H1 (cell line): Measurements from ENCODE around the gene FAM50A. TPM values are rescaled to one million over a fixed set of nuclear protein-coding genes. Genes with fewer than 3 reads are reported as not detected.
A peak's percentile ranks its signal among the peaks of the same experiment; 100 is the strongest.

Source experiments
- CTCF ChIA-PET: fragments of 300-600 bp; sonication (Branson Sonifier 250); formaldehyde crosslinking; loops from one replicate; lab custom pipeline; 2021; ENCODE audit not compliant: partially characterized antibody; lab: Charles Lee
- POLR2A ChIA-PET: fragments of 300-600 bp; sonication (Branson Sonifier 250); formaldehyde crosslinking; loops from one replicate; lab custom pipeline; 2021; ENCODE audit warnings: inconsistent platforms; ENCODE audit not compliant: partially characterized antibody; lab: Charles Lee
- DNase-seq, 2 experiments: peaks; one replicate each; pipeline versions ENCODE4 v3.0.0 to v3.0.0-alpha.2; 2010 to 2022; ENCODE audit warnings: low spot score in 2 of 2, low read depth in 1 of 2, mixed read lengths in 1 of 2
- FAIRE-seq: peaks from 2 replicates; lab custom pipeline; 2011; peaks lifted over from hg19 to GRCh38; lab: Jason Lieb, UNC
- H2AFZ ChIP-seq: 2 replicates; pipeline ENCODE4 v1.8.1; 2012; ENCODE audit warnings: low read length, inconsistent platforms
- H2AK5ac ChIP-seq: 2 replicates; pipeline ENCODE4 v1.6.1; 2013; ENCODE audit warnings: low read depth, low read length
- H2BK120ac ChIP-seq: replicated peaks from 2 replicates; pipeline ENCODE3; 2013; ENCODE audit warnings: low read depth, low read length, inconsistent platforms
- H2BK12ac ChIP-seq: 2 replicates; pipeline ENCODE4 v1.6.1; 2013; ENCODE audit warnings: low read depth, low read length
- H2BK15ac ChIP-seq: 2 replicates; pipeline ENCODE4 v1.6.1; 2013; ENCODE audit warnings: low read length
- H2BK20ac ChIP-seq: 2 replicates; pipeline ENCODE4 v1.6.1; 2013; ENCODE audit warnings: low read length
- H2BK5ac ChIP-seq: 2 replicates; pipeline ENCODE4 v1.6.1; 2013; ENCODE audit warnings: low read depth, low read length
- H3K14ac ChIP-seq: 2 replicates; pipeline ENCODE4 v1.6.1; 2013; ENCODE audit warnings: inconsistent platforms; ENCODE audit not compliant: insufficient read length
- H3K18ac ChIP-seq: 2 replicates; pipeline ENCODE4 v1.6.1; 2013; ENCODE audit warnings: low read length; ENCODE audit errors: extremely low read depth
- H3K23ac ChIP-seq: 2 replicates; pipeline ENCODE4 v1.6.1; 2013; ENCODE audit warnings: inconsistent platforms; ENCODE audit not compliant: insufficient read length
- H3K23me2 ChIP-seq: 2 replicates; pipeline ENCODE4 v1.6.1; 2013; ENCODE audit warnings: low read depth, low read length
- H3K27ac ChIP-seq: 2 replicates; pipeline ENCODE4 v1.6.1; 2011; ENCODE audit warnings: low read depth, low read length, inconsistent platforms
- H3K27me3 ChIP-seq, 4 experiments: replicated peaks in 1 of 4; 1 replicate in 1 of 4; 2 replicates in 3 of 4; pipeline versions ENCODE4 v1.6.1 to v1.8.1; 2011 to 2013; ENCODE audit warnings: low read length in 3 of 4, mild to moderate bottlenecking in 3 of 4, inconsistent platforms in 2 of 4, mixed read lengths in 2 of 4, moderate library complexity in 1 of 4; ENCODE audit not compliant: control insufficient read depth in 3 of 4, insufficient read depth in 3 of 4; ENCODE audit errors: extremely low read depth in 1 of 4
- H3K36me3 ChIP-seq, 4 experiments: 2 replicates each; pipeline versions ENCODE4 v1.6.1 to v1.8.1; 2011 to 2013; ENCODE audit warnings: mild to moderate bottlenecking in 4 of 4, low read length in 3 of 4, moderate library complexity in 2 of 4, control low read depth in 1 of 4, inconsistent platforms in 1 of 4; ENCODE audit not compliant: insufficient read depth in 4 of 4, control insufficient read depth in 2 of 4
- H3K4ac ChIP-seq: replicated peaks from 2 replicates; pipeline ENCODE3; 2013; ENCODE audit warnings: low read length, low read depth, mixed read lengths, inconsistent platforms; ENCODE audit not compliant: insufficient read length
- H3K4me1 ChIP-seq, 4 experiments: replicated peaks in 1 of 4; 1 replicate in 1 of 4; 2 replicates in 3 of 4; pipeline versions ENCODE4 v1.6.1 to v1.8.1; 2011 to 2013; ENCODE audit warnings: low read length in 3 of 4, inconsistent platforms in 2 of 4, mixed read lengths in 1 of 4; ENCODE audit not compliant: insufficient read depth in 4 of 4, control insufficient read depth in 3 of 4
- H3K4me2 ChIP-seq, 2 experiments: 2 replicates each; pipeline versions ENCODE4 v1.6.1 to v1.8.1; 2011 to 2013; ENCODE audit warnings: low read depth in 2 of 2, low read length in 2 of 2, control low read depth in 1 of 2, inconsistent platforms in 1 of 2, mild to moderate bottlenecking in 1 of 2; ENCODE audit not compliant: insufficient read depth in 1 of 2
- H3K4me3 ChIP-seq, 4 experiments: fragments of 200-600, 300-600 bp in 1 of 4; sonication (generic), shearing (Covaris generic), sonication (Bioruptor Twin) in 1 of 4; 2 replicates each; pipeline versions ENCODE4 v1.5.1 to v1.8.1; 2011 to 2016; ENCODE audit warnings: low read length in 4 of 4, low read depth in 3 of 4, control low read depth in 2 of 4, inconsistent platforms in 2 of 4, mild to moderate bottlenecking in 2 of 4, mixed read lengths in 1 of 4, moderate library complexity in 1 of 4; ENCODE audit not compliant: insufficient read depth in 2 of 4; ENCODE audit errors: extremely low read depth in 1 of 4
- H3K56ac ChIP-seq: replicated peaks from 2 replicates; pipeline ENCODE3; 2013; ENCODE audit warnings: low read depth, mild to moderate bottlenecking, mixed read lengths, low read length, inconsistent platforms; ENCODE audit not compliant: insufficient read length
- H3K79me1 ChIP-seq: 2 replicates; pipeline ENCODE4 v1.6.1; 2013; ENCODE audit warnings: low read depth, low read length, control low read depth
- H3K79me2 ChIP-seq, 2 experiments: 2 replicates each; pipeline versions ENCODE4 v1.6.1 to v1.8.1; 2012 to 2013; ENCODE audit warnings: low read length in 2 of 2, mild to moderate bottlenecking in 2 of 2, inconsistent platforms in 1 of 2; ENCODE audit not compliant: insufficient read depth in 2 of 2, control insufficient read depth in 1 of 2
- H3K9ac ChIP-seq, 4 experiments: replicated peaks in 1 of 4; 1 replicate in 1 of 4; 2 replicates in 3 of 4; pipeline versions ENCODE4 v1.6.1 to v1.8.1; 2011 to 2013; ENCODE audit warnings: low read depth in 3 of 4, low read length in 3 of 4, control low read depth in 2 of 4, mild to moderate bottlenecking in 2 of 4, moderate library complexity in 2 of 4, inconsistent platforms in 1 of 4; ENCODE audit errors: extremely low read depth in 1 of 4
- H3K9me3 ChIP-seq, 2 experiments: 2 replicates each; pipeline versions ENCODE4 v1.6.1 to v1.8.1; 2012 to 2013; ENCODE audit warnings: mild to moderate bottlenecking in 2 of 2, moderate library complexity in 2 of 2, control low read depth in 1 of 2, inconsistent platforms in 1 of 2, low read depth in 1 of 2, low read length in 1 of 2, mixed read lengths in 1 of 2; ENCODE audit not compliant: insufficient read depth in 2 of 2
- H4K20me1 ChIP-seq, 2 experiments: replicated peaks in 1 of 2; 2 replicates each; pipeline versions ENCODE3 to v1.8.1; 2011 to 2013; ENCODE audit warnings: inconsistent platforms in 2 of 2, low read length in 2 of 2, mild to moderate bottlenecking in 1 of 2; ENCODE audit not compliant: insufficient read depth in 2 of 2, control insufficient read depth in 1 of 2
- H4K5ac ChIP-seq: 2 replicates; pipeline ENCODE4 v1.6.1; 2013; ENCODE audit warnings: low read length, low read depth, mixed read lengths, inconsistent platforms; ENCODE audit not compliant: insufficient read length
- H4K8ac ChIP-seq: 2 replicates; pipeline ENCODE4 v1.8.0; 2013; ENCODE audit warnings: mild to moderate bottlenecking, moderate library complexity, low read length, inconsistent platforms; ENCODE audit not compliant: insufficient read depth; ENCODE audit errors: extremely low read depth
- H4K91ac ChIP-seq: replicated peaks from 2 replicates; pipeline ENCODE3; 2013; ENCODE audit warnings: low read length, mixed read lengths, inconsistent platforms; ENCODE audit not compliant: insufficient read length
- CREB1 ChIP-seq: IDR thresholded peaks from 2 replicates; pipeline ENCODE4 v1.6.1; 2012; ENCODE audit warnings: inconsistent platforms
- CTBP2 ChIP-seq: IDR thresholded peaks from 2 replicates; pipeline ENCODE4 v1.7.0; 2011; ENCODE audit warnings: borderline replicate concordance, mild to moderate bottlenecking, moderate library complexity, mixed read lengths, low read length; ENCODE audit not compliant: insufficient read depth, insufficient read length
- WGBS, 2 experiments: shearing (Covaris generic) in 1 of 2; methylation state at CpG; one replicate each; pipeline versions ENCODE4 v1.1.6 to v1.1.7; 2013 to 2015; ENCODE audit warnings: low lambda C conversion rate in 2 of 2, mixed read lengths in 2 of 2, inconsistent platforms in 1 of 2, low coverage in 1 of 2, missing lambda C conversion rate in 1 of 2; ENCODE audit not compliant: insufficient replicate concordance in 2 of 2, insufficient coverage in 1 of 2, insufficient read length in 1 of 2; ENCODE audit errors: extremely low coverage in 1 of 2, missing lambda C conversion rate in 1 of 2; 5-methylcytosine and 5-hydroxymethylcytosine counted together
- polyA plus RNA-seq, 7 experiments: library from polyadenylated mRNA; depleted of rRNA in 3 of 7; stranded (reverse) in 5 of 7; unstranded in 2 of 7; fragments of >200 nt in 5 of 7; fragments of 200-250 nt in 2 of 7; gene quantifications; 1 replicate in 5 of 7; 2 replicates in 1 of 7; 4 replicates in 1 of 7; pipeline versions ENCODE4 v1.2.1 to v1.2.3, GENCODE V29; 2011 to 2013; ENCODE audit warnings: missing spikeins in 2 of 7, mixed read lengths in 2 of 7
- total RNA-seq: library from RNA; stranded (reverse); fragmentation: NEBNext Ultra II Directional; extraction: Animal tissue kit (Norgen Biotek cat#: 25700); gene quantifications from 2 replicates; pipeline ENCODE4 v1.2.1, GENCODE V29; 2021

The FAM50A gene
- total and polyA plus RNA-seq, 2 of the 8 experiments (the other 6 are each of a cell fraction or from before 2014, with no cell fraction given), result 30.7 to 48.7 TPM

DNA sequence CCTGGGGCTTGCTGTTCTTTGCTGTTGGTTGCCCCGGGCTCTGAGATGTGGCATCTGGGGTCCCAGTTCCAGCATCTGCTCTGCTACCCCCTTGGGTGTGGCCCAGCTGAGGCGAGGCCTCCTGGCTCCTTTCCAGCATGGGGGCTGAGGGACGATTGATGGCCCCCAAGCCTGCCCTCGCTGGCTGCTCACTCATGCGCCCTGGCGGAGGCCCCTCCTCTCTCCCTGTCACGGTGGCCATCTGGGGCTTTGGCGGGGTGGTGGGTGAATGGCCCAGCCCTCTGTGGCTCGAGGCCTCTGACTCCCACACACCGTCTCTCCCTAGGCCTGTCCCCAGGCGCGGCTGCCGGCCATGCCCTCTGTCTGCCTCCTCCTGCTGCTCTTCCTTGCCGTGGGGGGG lies 15.9 kb downstream of the FAM50A start:
- Histone ChIP-seq H3K23me2 (no peaks in the 10 kb centered on the region; the same call in 1 of the 2 replicates), H3K4me3 (peak overlapping the region in 1 of 4 experiments; percentile 17; a peak in 2 of 8 replicates), H3K9ac (no peak overlapping the region), H3K79me1 (no peaks in the 10 kb centered on the region), H2BK20ac (no peak overlapping the region), H2BK120ac (no peak overlapping the region), H4K91ac (no peak overlapping the region), H2BK15ac (no peak overlapping the region), H3K18ac (no peak overlapping the region), H3K4ac (no peak overlapping the region), H3K4me1 (peaks cover 0 to 2% (median 0%) of the 10 kb centered on the region in 4 experiments; a peak in 2 of 7 replicates), H3K23ac (no peak overlapping the region), H2AK5ac (no peak overlapping the region), H3K56ac (no peak overlapping the region), H2BK12ac (no peak overlapping the region), H2BK5ac (no peak overlapping the region), H4K8ac (no peak overlapping the region), H3K27me3 (peaks cover 0 to 3% (median 0%) of the 10 kb centered on the region in 4 experiments; a peak in 1 of 7 replicates), H3K14ac (no peak overlapping the region), H4K20me1 (no peaks in the 10 kb centered on the region), H3K36me3 (peaks cover 0 to 8% (median 2%) of the 10 kb centered on the region in 4 experiments; a peak in 4 of 8 replicates), H3K79me2 (no peaks in the 10 kb centered on the region), H3K27ac (no peak overlapping the region), H3K9me3 (no peaks in the 10 kb centered on the region), H2AFZ (no peak overlapping the region), H3K4me2 (peak overlapping the region in 1 of 2 experiments; percentile 71; a peak in 1 of 4 replicates), H4K5ac (no peak overlapping the region)
- no CpG with 5 or more reads among the region's 14 CpGs for WGBS, 2 experiments
- ChIA-PET POLR2A (interaction anchor here (0.7 to 2.8 kb wide), 11 partner anchors 10 to 91 kb away, joined by 3 to 14 read pairs (median 4); partner anchors contain the start of genes RPL10 and UBL4A), CTCF (interaction anchor here (0.9 to 2.3 kb wide), 5 partner anchors 10 to 67 kb away, joined by 3 to 11 read pairs (median 4); no protein-coding TSS in a partner anchor)
- TF ChIP-seq CTBP2 (no peak), CREB1 (no peak)
- FAIRE-seq (no peak), DNase-seq (no peak)
